T-helper 2 cell treated with Interferon-gamma antibody and Interleukin-4, amounts not matched to agents 5 μg/mL and 100 μg/mL, for 36 hours (primary cell): Measurements from ENCODE around the gene ITPR2.

Experiments used
- DNase-seq: peaks from one replicate; pipeline ENCODE4 v3.0.0; 2021; ENCODE audit warnings: low spot score
- H3K27ac Mint-ChIP-seq: one replicate; pipeline ENCODE4 v1.8.0; 2021; ENCODE audit warnings: mild to moderate bottlenecking, mixed read lengths
- H3K27me3 Mint-ChIP-seq: one replicate; pipeline ENCODE4 v1.8.0; 2021; ENCODE audit warnings: low read depth, mixed read lengths
- H3K36me3 Mint-ChIP-seq: one replicate; pipeline ENCODE4 v1.8.0; 2021; ENCODE audit warnings: low read depth, mixed read lengths
- H3K4me1 Mint-ChIP-seq: one replicate; pipeline ENCODE4 v1.8.0; 2021; ENCODE audit warnings: low read depth, mixed read lengths
- H3K4me3 Mint-ChIP-seq: one replicate; pipeline ENCODE4 v1.8.0; 2022; ENCODE audit warnings: mild to moderate bottlenecking, moderate library complexity, mixed read lengths
- H3K9me3 Mint-ChIP-seq: one replicate; pipeline ENCODE4 v1.8.0; 2021; ENCODE audit warnings: mixed read lengths

Gene ITPR2

GRCh38 chr12:26287671-26288381 is 545.2 kb downstream of the ITPR2 start:
- no peak for DNase-seq
- Mint-ChIP-seq H3K27ac (no peak overlapping the region), H3K27me3 (peaks cover 5% of the 10 kb centered on the region), H3K36me3 (no peaks in the 10 kb centered on the region), H3K4me3 (no peak overlapping the region), H3K4me1 (no peaks in the 10 kb centered on the region), H3K9me3 (no peaks in the 10 kb centered on the region)
